ENCODE data around the gene OXSR1.
"Not testable (repeated sequence)": the region's sequence is repeated elsewhere in the genome, so short reads cannot be mapped to it uniquely, and the experiment has no call there.

The OXSR1 gene

DNA sequence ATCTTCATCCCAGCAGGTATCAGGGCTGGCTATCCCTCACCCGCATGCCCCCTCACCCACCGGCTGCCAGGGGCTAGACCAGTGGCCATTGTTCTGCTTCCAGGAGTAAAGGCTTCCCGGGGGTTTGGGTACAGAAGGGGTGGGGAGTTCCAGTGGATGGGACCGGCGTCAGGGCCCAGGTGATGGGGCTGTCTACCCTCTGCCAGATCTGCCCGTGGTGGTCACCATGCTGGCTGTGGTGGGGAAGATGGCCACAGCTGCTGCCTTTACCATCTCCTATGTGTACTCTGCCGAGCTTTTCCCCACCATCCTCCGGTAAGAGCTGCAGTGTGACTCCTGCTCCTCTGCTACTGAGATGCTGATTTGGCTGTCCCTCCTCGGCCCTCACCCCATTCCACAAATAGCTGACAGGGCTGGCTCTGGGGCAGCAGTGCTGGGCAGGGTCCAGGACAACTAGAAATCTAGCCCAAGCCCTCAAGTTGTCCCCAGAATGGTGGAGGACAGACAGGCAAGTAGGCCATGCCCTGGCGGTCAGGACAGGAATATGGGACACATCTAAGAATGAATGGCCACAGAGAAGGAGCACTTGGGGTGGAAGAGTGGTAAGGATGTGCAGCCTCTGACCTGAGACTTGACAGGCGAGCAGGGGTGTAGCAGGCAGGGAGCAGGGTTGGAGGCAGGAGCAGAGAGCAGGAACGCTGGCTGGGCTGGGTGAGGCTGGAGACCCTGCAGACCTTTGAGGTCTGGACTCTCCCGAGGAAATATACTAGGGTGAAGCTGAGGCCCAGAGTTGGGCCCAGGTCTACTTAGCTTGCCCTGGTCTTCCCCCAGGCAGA, 111.0 kb downstream of the OXSR1 start:
- no peak for DNase-seq

DNA sequence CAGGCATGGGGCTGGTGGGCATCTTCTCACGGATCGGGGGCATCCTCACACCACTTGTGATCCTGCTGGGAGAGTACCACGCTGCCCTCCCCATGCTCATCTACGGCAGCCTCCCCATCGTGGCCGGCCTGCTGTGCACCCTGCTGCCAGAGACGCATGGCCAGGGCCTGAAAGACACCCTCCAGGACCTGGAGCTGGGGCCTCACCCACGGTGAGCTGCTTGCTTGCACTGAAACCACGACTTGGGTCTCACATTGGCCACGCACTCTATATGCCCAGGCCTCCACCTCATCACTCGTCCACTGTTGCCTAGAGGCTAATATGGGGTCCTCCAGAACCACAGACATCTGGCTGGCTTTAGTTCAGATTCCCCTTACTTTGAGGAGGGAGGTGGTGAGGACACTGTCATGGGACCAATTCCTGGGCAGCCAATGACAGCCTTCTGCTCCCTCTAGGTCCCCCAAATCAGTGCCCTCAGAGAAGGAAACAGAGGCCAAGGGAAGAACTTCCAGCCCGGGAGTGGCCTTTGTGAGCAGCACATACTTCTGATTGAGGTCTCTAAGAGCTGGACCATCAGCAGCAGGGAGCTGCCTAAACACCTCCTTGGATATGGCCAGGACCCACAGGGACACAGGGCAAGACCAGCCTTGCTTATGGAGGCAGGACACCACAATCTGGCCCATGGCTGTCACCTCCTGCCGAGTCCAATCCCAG, 111.7 kb downstream of the OXSR1 start:
- no peak for DNase-seq

DNA sequence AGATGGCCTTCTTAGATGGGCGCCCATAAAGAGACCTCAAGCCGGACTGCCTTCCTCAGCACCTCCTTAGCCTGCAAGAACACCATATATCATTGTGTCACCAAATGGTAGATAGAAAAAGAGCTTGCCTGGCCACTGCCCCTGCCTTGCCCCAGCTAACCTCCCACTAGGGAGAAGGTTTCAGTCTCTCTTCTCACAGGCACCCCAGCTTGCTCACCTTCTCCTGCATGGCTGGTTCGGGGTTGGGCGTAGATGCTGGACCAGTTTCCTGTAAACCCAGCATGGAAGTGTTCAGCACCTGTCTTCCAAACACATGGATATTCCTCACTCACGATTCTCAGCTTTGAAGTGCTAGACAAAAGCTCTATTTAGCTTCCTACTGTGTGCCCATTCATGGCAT, 113.5 kb downstream of the OXSR1 start:
- DNase-seq = no peak

GRCh38 chr3:38281895-38282686, 116.8 kb downstream of the OXSR1 start, which contains the start of gene SLC22A14:
SLC22A14 (plus strand) TSS chr3:38282294; CDS start chr3:38306027, 23,733 bp downstream.
- no peak for DNase-seq

DNA sequence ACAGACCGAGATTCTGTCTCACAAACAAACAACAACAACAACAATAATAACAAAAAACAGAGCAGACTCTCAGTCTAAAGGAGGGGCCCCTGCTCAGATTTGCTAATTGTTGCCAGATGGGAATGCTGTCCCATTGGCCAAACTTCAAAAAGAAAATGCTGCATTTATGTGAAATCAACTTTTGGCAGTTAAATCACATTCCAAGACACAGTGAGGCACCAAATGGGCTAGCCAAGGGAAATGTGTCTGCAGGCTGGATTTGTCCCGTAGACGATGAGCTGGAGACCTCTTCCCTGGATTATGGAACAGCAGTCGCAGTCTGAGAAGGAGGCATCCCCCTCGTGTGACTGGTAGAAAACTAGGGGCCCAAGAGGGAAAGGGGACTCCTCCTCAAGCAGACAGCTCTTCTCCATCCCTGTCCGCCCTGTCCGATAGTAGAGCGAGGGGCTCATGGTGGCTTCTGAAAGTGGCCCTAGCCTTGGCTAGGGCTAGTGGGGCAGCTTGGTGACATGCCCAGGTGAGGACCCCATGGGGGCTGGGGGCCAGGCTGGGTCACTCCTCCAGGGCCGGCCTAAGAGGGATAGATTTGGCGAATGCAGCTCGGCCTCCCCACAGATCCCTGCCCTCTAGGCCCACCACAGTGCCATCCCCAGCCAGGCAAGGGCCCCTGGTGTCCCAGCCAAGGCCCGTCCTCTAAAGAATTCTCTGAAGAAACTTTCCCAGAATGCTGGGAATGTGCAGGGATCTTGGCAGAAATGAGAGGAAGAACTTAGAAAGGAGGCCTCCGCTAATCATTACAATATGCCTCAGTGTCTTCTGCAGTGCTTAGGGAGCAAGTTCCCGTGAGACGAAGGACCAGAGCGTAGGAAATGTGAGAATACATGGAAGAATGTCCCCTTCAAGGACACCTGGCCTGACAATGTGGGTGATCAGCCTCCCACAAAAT, 118.7 kb downstream of the OXSR1 start:
- DNase-seq = no peak

DNA sequence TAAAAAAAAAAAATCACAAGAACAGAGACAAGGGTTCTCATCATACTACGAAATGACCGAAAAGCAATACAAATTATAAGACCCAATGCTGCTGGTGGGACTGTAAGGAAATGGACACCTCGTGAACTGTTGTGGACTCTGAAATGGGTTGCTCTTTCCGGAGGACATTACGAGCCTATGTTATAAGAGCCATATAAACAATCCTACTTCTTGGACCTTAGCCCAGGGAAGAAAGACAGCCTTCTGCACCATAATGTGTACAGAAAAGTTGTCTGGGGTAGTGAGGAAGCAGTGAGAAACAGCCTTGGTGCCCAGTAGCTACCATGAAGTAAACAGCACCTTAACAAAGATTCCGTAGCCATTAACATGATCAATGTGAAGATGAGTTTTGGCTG, 119.4 kb downstream of the OXSR1 start:
- DNase-seq = no peak

- DNase-seq = not testable (repeated sequence)
Measured at GRCh38 chr3:38289286-38290217, 124.2 kb downstream of the OXSR1 start.

- DNase-seq = not testable (repeated sequence)
Measured at GRCh38 chr3:38297053-38297452, 131.7 kb downstream of the OXSR1 start.

- no peak for DNase-seq
Measured at GRCh38 chr3:38297537-38297936, 132.2 kb downstream of the OXSR1 start.

DNA sequence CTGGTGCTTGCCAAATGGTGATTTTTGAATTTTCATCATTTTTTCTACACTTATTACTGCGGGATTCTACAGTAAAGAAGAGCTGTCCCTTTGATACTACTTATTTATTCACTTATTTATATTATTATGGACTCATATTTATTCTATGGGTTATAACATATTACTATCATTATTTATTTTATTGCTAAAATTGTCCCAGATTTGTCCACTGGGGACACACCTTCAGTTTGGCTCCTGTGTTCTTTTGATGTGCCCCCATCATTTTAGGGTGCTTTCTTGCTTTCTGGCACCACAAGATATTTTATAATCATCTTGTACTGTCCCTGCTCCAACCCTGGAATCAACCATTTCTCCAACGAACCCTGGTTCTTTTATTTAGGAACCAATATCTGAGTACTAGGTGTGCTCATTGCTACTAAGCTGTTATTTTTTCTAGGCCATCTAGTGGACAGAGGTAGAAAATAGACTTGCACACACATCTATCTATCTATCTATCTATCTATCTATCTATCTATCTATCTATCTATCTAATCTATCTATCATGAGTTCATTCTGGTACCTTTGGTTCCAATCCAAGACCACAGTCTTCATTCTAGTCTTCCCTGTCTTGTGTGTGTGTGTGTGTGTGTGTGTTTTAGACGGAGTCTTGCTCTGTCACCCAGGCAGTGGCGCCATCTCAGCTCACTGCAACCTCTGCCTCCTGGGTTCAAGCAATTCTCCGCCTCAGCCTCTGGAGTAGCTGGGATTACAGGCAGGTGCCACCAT, 132.8 kb downstream of the OXSR1 start:
- DNase-seq = no peak

Data from NCI-H446 treated with DMSO at 0.1 percent for 48 hours (cell line).